Stomach (tissue), 9 donors: ENCODE results near the gene TPBGL. TPM values are rescaled to one million over a fixed set of nuclear protein-coding genes. Genes with fewer than 3 reads are reported as not detected.

Source experiments
- DNase-seq, 2 donors: peaks; one replicate each; pipeline versions ENCODE4 v3.0.0 to v3.0.0-alpha.2; 2013 to 2019
- H3K27ac ChIP-seq, 5 donors: fragments of 200-600 bp in 4 of 5; sonication (generic) in 4 of 5; one replicate each; pipeline ENCODE4 v1.5.1; 2013 to 2019; ENCODE audit warnings: mild to moderate bottlenecking in 1 of 5, moderate library complexity in 1 of 5
- H3K27me3 ChIP-seq, 3 donors: fragments of 200-600 bp; sonication (generic); one replicate each; pipeline ENCODE4 v1.5.1; 2017 to 2019; ENCODE audit warnings: mixed run types in 1 of 3
- H3K36me3 ChIP-seq, 4 donors: fragments of 200-600 bp; sonication (generic); 1 replicate in 3 of 4; 2 replicates in 1 of 4; pipeline ENCODE4 v1.5.1; 2016 to 2019
- H3K4me1 ChIP-seq, 4 donors: fragments of 200-600 bp; sonication (generic); one replicate each; pipeline ENCODE4 v1.5.1; 2016 to 2019
- H3K4me3 ChIP-seq, 4 donors: fragments of 200-600 bp; sonication (generic) in 3 of 4; one replicate each; pipeline ENCODE4 v1.5.1; 2016 to 2019; ENCODE audit warnings: mild to moderate bottlenecking in 1 of 4
- H3K9me3 ChIP-seq, 4 donors: fragments of 200-600 bp; sonication (generic); one replicate each; pipeline ENCODE4 v1.5.1; 2016 to 2019
- EP300 ChIP-seq: sonication (generic); formaldehyde crosslinking; IDR thresholded peaks from one replicate; pipeline ENCODE4 v1.6.1; 2017; ENCODE audit warnings: antibody characterized with exemption
- POLR2A ChIP-seq, 4 donors: fragments of 450-650 bp; IDR thresholded peaks; one replicate each; pipeline ENCODE4 v1.6.1; 2016; ENCODE audit warnings: antibody characterized with exemption in 4 of 4, control low read depth in 2 of 4, mild to moderate bottlenecking in 1 of 4, moderate library complexity in 1 of 4
- POLR2AphosphoS5 ChIP-seq, 3 donors: sonication (generic); formaldehyde crosslinking; IDR thresholded peaks; one replicate each; pipeline ENCODE4 v1.6.1; 2016; ENCODE audit warnings: antibody characterized with exemption in 3 of 3
- WGBS, 5 donors: extraction: QIAGEN DNeasy Blood & Tissue Kit in 3 of 5; methylation state at CpG; one replicate each; pipeline versions ENCODE4 v1.1.5 to v1.1.7; 2013 to 2018; 5-methylcytosine and 5-hydroxymethylcytosine counted together
- intact Hi-C: fragments of 100-400 bp; cut with DNase I; formaldehyde crosslinking; loops from one replicate; pipeline ENCODE4 v1.15.1; 2023; ENCODE audit warnings: low total_unique reads
- polyA plus RNA-seq, 3 donors: library from polyadenylated mRNA; stranded (reverse); fragments of 200-250 nt; gene quantifications; one replicate each; pipeline ENCODE4 v1.2.3, GENCODE V29; 2013
- total RNA-seq, 5 donors: library from RNA; depleted of rRNA; stranded (reverse); fragments of >200 nt; gene quantifications; one replicate each; pipeline versions ENCODE4 v1.1.0 to v1.2.3, GENCODE V29; 2014 to 2016
- TF ChIP-seq, protein P1 (sequence below), 7 experiments: fragments of 450-650 bp in 4 of 7; fragments of 200-600 bp in 3 of 7; sonication (generic) in 3 of 7; IDR thresholded peaks; one replicate each; pipeline ENCODE4 v1.5.1; 2016 to 2019; ENCODE audit warnings: antibody characterized with exemption in 7 of 7, control low read depth in 2 of 7, mild to moderate bottlenecking in 1 of 7
- donor health status: healthy with polysubstance abuse.
- donor health status: Bipolar disorder and iron deficiency.
- donor health status: healthy.

The TPBGL gene
- total and polyA plus RNA-seq, 8 donors, result 0.13 to 1.2 TPM; not detected in 6

DNA sequence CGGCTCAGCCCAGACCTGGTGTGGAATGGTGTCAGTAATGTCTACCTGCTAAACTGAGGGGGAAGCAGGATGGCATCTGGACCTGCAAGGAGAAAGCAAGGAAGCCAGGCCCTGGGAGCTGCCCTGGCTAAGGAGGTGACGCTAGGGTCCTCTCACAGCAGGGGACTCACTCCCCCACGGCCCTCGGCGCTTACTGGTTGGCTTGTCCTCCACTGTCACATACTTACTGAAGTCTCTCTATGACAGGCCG lies 48.9 kb downstream of the TPBGL start:
- Histone ChIP-seq H3K36me3 (peaks cover 15 to 58% (median 54%) of the 10 kb centered on the region in 4 donors), H3K9me3 (no peaks in the 10 kb centered on the region), H3K4me3 (no peak overlapping the region), H3K27me3 (no peaks in the 10 kb centered on the region), H3K4me1 (peaks cover 0 to 57% (median 32%) of the 10 kb centered on the region in 4 donors), H3K27ac (no peak overlapping the region)
- intact Hi-C loops, result loop anchor here (10.0 kb wide), 1 partner anchor 245 kb away; no protein-coding TSS in a partner anchor
- 81 to 91% (median 86%) methylated on average over 6 of the region's 6 CpGs for WGBS, 5 donors
- DNase-seq, result no peak
- TF ChIP-seq, protein P1, sequence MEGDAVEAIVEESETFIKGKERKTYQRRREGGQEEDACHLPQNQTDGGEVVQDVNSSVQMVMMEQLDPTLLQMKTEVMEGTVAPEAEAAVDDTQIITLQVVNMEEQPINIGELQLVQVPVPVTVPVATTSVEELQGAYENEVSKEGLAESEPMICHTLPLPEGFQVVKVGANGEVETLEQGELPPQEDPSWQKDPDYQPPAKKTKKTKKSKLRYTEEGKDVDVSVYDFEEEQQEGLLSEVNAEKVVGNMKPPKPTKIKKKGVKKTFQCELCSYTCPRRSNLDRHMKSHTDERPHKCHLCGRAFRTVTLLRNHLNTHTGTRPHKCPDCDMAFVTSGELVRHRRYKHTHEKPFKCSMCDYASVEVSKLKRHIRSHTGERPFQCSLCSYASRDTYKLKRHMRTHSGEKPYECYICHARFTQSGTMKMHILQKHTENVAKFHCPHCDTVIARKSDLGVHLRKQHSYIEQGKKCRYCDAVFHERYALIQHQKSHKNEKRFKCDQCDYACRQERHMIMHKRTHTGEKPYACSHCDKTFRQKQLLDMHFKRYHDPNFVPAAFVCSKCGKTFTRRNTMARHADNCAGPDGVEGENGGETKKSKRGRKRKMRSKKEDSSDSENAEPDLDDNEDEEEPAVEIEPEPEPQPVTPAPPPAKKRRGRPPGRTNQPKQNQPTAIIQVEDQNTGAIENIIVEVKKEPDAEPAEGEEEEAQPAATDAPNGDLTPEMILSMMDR (IDR thresholded peaks at IDR 0.05), result no peak

DNA sequence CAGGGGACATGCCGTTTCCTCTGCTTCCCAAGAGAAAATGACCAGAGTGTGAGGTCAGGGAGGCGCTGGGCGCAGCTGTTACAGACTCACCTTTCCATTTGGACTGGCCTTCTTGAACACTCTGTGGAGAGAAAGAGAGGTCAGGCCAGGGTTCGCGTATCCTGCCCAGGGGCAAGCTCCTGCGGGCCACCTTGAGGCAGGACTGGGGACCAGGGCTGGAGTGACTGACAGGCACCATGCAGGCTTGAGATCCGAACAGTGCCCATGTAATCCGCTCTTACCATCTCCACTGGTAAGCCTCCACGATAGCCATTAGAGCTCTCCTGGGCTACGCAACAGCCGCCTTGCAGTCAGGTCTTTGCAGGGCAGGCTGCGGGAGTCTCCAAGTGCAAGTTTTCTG lies 49.3 kb downstream of the TPBGL start:
- DNase-seq, result no peak
- 91 to 95% (median 93%) methylated on average over 11 to 12 of the region's 12 CpGs for WGBS, 5 donors
- TF ChIP-seq POLR2A (IDR thresholded peaks at IDR 0.05), result no peak
- TF ChIP-seq POLR2AphosphoS5 (IDR thresholded peaks at IDR 0.05), result no peak
- TF ChIP-seq, protein P1 (IDR thresholded peaks at IDR 0.05), result no peak
- no peak for TF ChIP-seq EP300

GRCh38 chr11:75291741-75292140 lies 51.2 kb downstream of the TPBGL start:
- Histone ChIP-seq H3K9me3 (no peaks in the 10 kb centered on the region), H3K4me1 (peaks cover 0 to 56% (median 32%) of the 10 kb centered on the region in 4 donors), H3K27me3 (no peaks in the 10 kb centered on the region), H3K27ac (no peak overlapping the region), H3K36me3 (peaks cover 9 to 43% (median 39%) of the 10 kb centered on the region in 4 donors), H3K4me3 (no peak overlapping the region)
- intact Hi-C loops, result no loop called here
- 85 to 100% (median 89%) methylated on average over 6 of the region's 6 CpGs for whole genome bisulfite sequencing, 5 donors
- no peak for TF ChIP-seq EP300
- no peak for DNase-seq

More for the DNA sequence above, 49.3 kb downstream of the TPBGL start:
- peaks cover 0 to 57% (median 32%) of the 10 kb centered on the region in 4 donors for H3K4me1 ChIP-seq
- no peaks in the 10 kb centered on the region for H3K9me3 ChIP-seq
- intact Hi-C loops, result loop anchor here (10.0 kb wide), 1 partner anchor 245 kb away; no protein-coding TSS in a partner anchor
- H3K27ac ChIP-seq, result no peak overlapping the region
- no peaks in the 10 kb centered on the region for H3K27me3 ChIP-seq
- no peak overlapping the region for H3K4me3 ChIP-seq
- H3K36me3 ChIP-seq, result peaks cover 15 to 53% (median 49%) of the 10 kb centered on the region in 4 donors

DNA sequence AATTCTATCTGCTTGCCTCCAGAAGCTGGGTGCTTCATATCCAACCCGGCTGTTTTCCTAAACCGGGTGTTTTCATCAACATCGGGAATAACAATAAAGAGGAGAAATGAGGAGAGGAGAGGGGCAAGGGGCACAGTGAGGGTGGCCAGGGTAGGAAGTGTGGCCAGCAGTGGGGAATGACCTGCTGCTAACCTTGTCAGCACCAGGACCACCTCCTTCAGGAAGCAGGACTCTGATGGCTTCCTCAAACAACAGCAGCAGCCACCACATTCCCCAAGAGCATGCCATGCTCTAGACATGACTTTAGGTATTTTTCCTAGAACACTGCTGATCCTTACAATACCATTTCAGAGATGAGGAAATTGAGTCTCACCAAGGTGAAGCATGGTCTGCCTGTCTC lies 52.4 kb downstream of the TPBGL start:
- H3K4me3 ChIP-seq, result no peak overlapping the region
- TF ChIP-seq POLR2AphosphoS5 (IDR thresholded peaks at IDR 0.05), result no peak
- TF ChIP-seq, protein P1 (IDR thresholded peaks at IDR 0.05), result no peak
- TF ChIP-seq POLR2A (IDR thresholded peaks at IDR 0.05), result no peak
- TF ChIP-seq EP300, result no peak
- 73 to 90% (median 84%) methylated on average over 3 of the region's 3 CpGs for WGBS, 5 donors
- H3K36me3 ChIP-seq, result peaks cover 9 to 32% (median 27%) of the 10 kb centered on the region in 4 donors
- no peak for DNase-seq
- H3K4me1 ChIP-seq, result peaks cover 0 to 53% (median 30%) of the 10 kb centered on the region in 4 donors
- no peaks in the 10 kb centered on the region for H3K27me3 ChIP-seq
- intact Hi-C loops, result no loop called here
- no peak overlapping the region for H3K27ac ChIP-seq
- no peaks in the 10 kb centered on the region for H3K9me3 ChIP-seq

Other genes with a start within 250 kb of the TPBGL start
- not detected for gene OR2AT4, start 143.9 kb upstream of the TPBGL start, total RNA-seq
- not detected for gene OR2AT4, start 143.9 kb upstream of the TPBGL start, polyA plus RNA-seq
- gene SLCO2B1, start 89.7 kb upstream of the TPBGL start, total RNA-seq, result 10 to 100 TPM in 4 of 5 donors, 1 to 10 TPM in 1; 9.4 to 68.2 (median 29.8) TPM
- 1 to 10 TPM; 3.3 to 5.2 (median 5.0) TPM for gene SLCO2B1, start 89.7 kb upstream of the TPBGL start, polyA plus RNA-seq
- gene ARRB1, start 110.9 kb downstream of the TPBGL start, total RNA-seq, result 100 to 1,000 TPM in 1 of 5 donors, 10 to 100 TPM in 4; 44.3 to 151 (median 76.5) TPM
- gene ARRB1, start 110.9 kb downstream of the TPBGL start, polyA plus RNA-seq, result 10 to 100 TPM; 18.0 to 41.2 (median 33.2) TPM
- 1,000 to 10,000 TPM in 3 of 5 donors, 100 to 1,000 TPM in 2; 607 to 1,681 (median 1,272) TPM for gene RPS3, start 158.7 kb downstream of the TPBGL start, total RNA-seq
- 1,000 to 10,000 TPM; 2,719 to 3,770 (median 2,836) TPM for gene RPS3, start 158.7 kb downstream of the TPBGL start, polyA plus RNA-seq
- gene KLHL35, start 192.4 kb downstream of the TPBGL start, total RNA-seq, result 1 to 10 TPM in 2 of 5 donors, under 1 TPM in 1, not detected in 2; 0.89 to 2.9 (median 1.7) TPM
- gene KLHL35, start 192.4 kb downstream of the TPBGL start, polyA plus RNA-seq, result 1 to 10 TPM; 1.2 to 1.8 (median 1.8) TPM